Measurements from ENCODE around the gene JAKMIP2. TPM values are rescaled to one million over a fixed set of nuclear protein-coding genes. Genes with fewer than 3 reads are reported as not detected.
A peak's percentile ranks its signal among the peaks of the same experiment; 100 is the strongest.
"Not testable (repeated sequence)": the region's sequence is repeated elsewhere in the genome, so short reads cannot be mapped to it uniquely, and the experiment has no call there.

Gene JAKMIP2
- total RNA-seq, 1 experiment from 2014 or later: 39.5 TPM

GRCh38 chr5:147734894-147735293 lies 47.6 kb downstream of the JAKMIP2 start:
- H4K20me1 ChIP-seq (ENCODE audit: insufficient read depth, low read depth, low read length): no peaks in the 10 kb centered on the region
- H3K9me2 ChIP-seq (replicated peaks; ENCODE audit: insufficient read depth, low read length): no peaks in the 10 kb centered on the region
- no peak overlapping the region for H3K27ac ChIP-seq (ENCODE audit: low read length)
- H3K9ac ChIP-seq (ENCODE audit: low read length): no peak overlapping the region
- no peak for DNase-seq
- H3K4me2 ChIP-seq (ENCODE audit: low read depth, low read length, poor library complexity, severe bottlenecking): no peak overlapping the region
- no peaks in the 10 kb centered on the region; the same call in 1 of the 2 replicates for H3K36me3 ChIP-seq (ENCODE audit: insufficient read depth, low read length)
- H3K4me3 ChIP-seq (ENCODE audit: low read length): no peak overlapping the region
- no peaks in the 10 kb centered on the region for H3K27me3 ChIP-seq (ENCODE audit: low read length)
- H2AFZ ChIP-seq (ENCODE audit: low read length): no peak overlapping the region
- H3K79me2 ChIP-seq (ENCODE audit: low read length): peaks cover 83% of the 10 kb centered on the region
- H3K9me3 ChIP-seq (ENCODE audit: low read length): no peaks in the 10 kb centered on the region
- H3K4me1 ChIP-seq (ENCODE audit: low read length): peaks cover 6% of the 10 kb centered on the region; the same call in 1 of the 2 replicates

DNA sequence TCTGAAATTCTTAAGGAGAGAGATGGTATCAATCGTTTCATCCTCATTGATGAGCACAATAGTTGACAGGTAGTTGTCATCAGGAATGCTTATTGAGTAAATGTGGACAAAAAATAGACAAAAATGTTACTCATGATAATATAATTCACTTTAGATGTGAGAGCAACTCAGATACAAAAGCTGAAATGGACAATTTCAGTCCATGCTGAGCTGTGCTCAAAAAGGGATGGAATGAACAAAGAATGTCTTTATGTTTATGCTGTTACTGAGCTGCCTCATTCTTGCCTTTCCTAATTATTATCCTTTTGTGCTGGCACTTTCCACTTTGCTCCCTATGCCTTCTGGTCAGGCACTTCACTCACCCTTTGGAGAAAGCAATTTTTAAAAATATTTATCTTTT lies 49.5 kb downstream of the JAKMIP2 start:
- H3K4me1 ChIP-seq (ENCODE audit: low read length): peaks cover 3% of the 10 kb centered on the region; the same call in 1 of the 2 replicates
- H3K27me3 ChIP-seq (ENCODE audit: low read length): no peaks in the 10 kb centered on the region
- H3K36me3 ChIP-seq (ENCODE audit: insufficient read depth, low read length): no peaks in the 10 kb centered on the region; the same call in 1 of the 2 replicates
- H3K9me3 ChIP-seq (ENCODE audit: low read length): no peaks in the 10 kb centered on the region
- no peak overlapping the region for H3K4me2 ChIP-seq (ENCODE audit: low read depth, low read length, poor library complexity, severe bottlenecking)
- H3K27ac ChIP-seq (ENCODE audit: low read length): no peak overlapping the region
- H3K79me2 ChIP-seq (ENCODE audit: low read length): peaks cover 75% of the 10 kb centered on the region
- DNase-seq: no peak
- H4K20me1 ChIP-seq (ENCODE audit: insufficient read depth, low read depth, low read length): no peaks in the 10 kb centered on the region
- no peaks in the 10 kb centered on the region for H3K9me2 ChIP-seq (replicated peaks; ENCODE audit: insufficient read depth, low read length)
- no peak overlapping the region for H2AFZ ChIP-seq (ENCODE audit: low read length)
- no peak overlapping the region for H3K9ac ChIP-seq (ENCODE audit: low read length)
- H3K4me3 ChIP-seq (ENCODE audit: low read length): no peak overlapping the region

- Histone ChIP-seq H3K27ac (ENCODE audit: low read length) (no peak overlapping the region), H3K27me3 (ENCODE audit: low read length) (no peaks in the 10 kb centered on the region), H3K4me2 (ENCODE audit: low read depth, low read length, poor library complexity, severe bottlenecking) (no peak overlapping the region), H3K9ac (ENCODE audit: low read length) (no peak overlapping the region), H3K4me1 (ENCODE audit: low read length) (peaks cover 3% of the 10 kb centered on the region; the same call in 1 of the 2 replicates), H3K9me2 (replicated peaks; ENCODE audit: insufficient read depth, low read length) (no peaks in the 10 kb centered on the region), H3K36me3 (ENCODE audit: insufficient read depth, low read length) (no peaks in the 10 kb centered on the region; the same call in 1 of the 2 replicates), H3K4me3 (ENCODE audit: low read length) (no peak overlapping the region), H3K9me3 (ENCODE audit: low read length) (no peaks in the 10 kb centered on the region), H3K79me2 (ENCODE audit: low read length) (peaks cover 75% of the 10 kb centered on the region), H2AFZ (ENCODE audit: low read length) (no peak overlapping the region), H4K20me1 (ENCODE audit: insufficient read depth, low read depth, low read length) (no peaks in the 10 kb centered on the region)
- no peak for DNase-seq
Measured at GRCh38 chr5:147732291-147732883, 50.1 kb downstream of the JAKMIP2 start.

DNA sequence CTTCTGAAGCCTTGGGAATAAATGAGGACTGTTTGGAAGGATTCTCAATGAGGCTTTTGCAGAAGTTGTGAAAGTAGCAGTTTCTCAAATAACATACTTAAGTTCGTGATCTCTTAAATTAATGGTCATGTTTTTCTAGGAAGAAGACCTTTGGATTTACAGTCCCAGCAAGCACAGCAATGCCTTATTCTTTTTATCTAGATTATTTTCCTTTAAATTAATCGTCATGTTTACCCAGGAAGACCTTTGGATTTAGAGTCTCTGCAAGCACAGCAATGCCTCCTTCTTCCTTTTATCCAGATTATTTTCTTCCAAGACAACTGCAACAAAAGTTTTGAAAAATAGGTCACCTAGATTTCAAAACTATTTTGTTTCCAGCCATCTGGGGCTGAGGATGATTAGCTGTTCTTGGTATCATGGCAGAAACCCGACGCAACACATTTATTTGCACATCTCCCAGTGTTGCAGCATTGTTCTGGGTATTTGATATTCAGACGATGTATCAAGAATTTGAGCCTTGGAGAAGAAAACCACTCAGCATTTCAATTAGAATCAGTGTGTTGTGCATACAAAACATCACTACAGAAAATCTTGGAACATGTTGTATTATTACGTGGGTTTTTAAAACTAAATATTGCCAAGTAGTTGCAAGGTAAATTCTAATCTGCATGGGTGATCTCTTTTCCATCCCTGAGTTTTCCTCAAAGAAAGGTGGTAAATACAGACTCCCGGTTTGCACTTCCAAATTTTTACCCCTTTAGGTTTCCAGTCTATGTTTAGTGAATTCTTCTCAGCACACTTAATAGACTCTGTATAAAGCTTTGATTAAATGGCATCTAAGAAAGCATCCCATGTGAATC lies 50.9 kb downstream of the JAKMIP2 start:
- Histone ChIP-seq H3K4me3 (ENCODE audit: low read length) (no peak overlapping the region), H3K27me3 (ENCODE audit: low read length) (no peaks in the 10 kb centered on the region), H3K9me3 (ENCODE audit: low read length) (no peaks in the 10 kb centered on the region), H3K4me1 (ENCODE audit: low read length) (peaks cover 3% of the 10 kb centered on the region; the same call in 1 of the 2 replicates), H3K36me3 (ENCODE audit: insufficient read depth, low read length) (no peaks in the 10 kb centered on the region; the same call in 1 of the 2 replicates), H3K9ac (ENCODE audit: low read length) (no peak overlapping the region), H3K27ac (ENCODE audit: low read length) (no peak overlapping the region), H3K79me2 (ENCODE audit: low read length) (peaks cover 74% of the 10 kb centered on the region), H3K4me2 (ENCODE audit: low read depth, low read length, poor library complexity, severe bottlenecking) (no peak overlapping the region), H4K20me1 (ENCODE audit: insufficient read depth, low read depth, low read length) (no peaks in the 10 kb centered on the region), H3K9me2 (replicated peaks; ENCODE audit: insufficient read depth, low read length) (no peaks in the 10 kb centered on the region), H2AFZ (ENCODE audit: low read length) (no peak overlapping the region)
- DNase-seq: no peak

DNA sequence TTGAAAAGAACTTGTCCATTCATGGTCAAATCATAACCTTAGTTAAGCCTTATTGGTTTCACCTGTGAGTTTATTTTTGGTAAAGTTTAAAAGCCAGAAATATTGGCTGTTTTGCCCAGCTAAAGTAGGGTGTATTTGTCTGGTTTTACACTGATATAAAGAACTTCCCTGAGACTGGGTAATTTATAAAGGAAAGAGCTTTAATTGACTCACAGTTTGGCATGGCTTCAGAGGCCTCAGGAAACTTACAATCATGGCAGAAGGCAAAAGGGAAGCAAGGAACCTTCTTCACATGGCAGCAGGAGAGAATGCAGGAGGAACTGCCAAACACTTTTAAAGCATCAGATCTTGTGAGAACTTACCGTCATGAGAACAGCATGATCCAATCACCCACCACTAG lies 55.3 kb downstream of the JAKMIP2 start:
- no peak for DNase-seq

DNA sequence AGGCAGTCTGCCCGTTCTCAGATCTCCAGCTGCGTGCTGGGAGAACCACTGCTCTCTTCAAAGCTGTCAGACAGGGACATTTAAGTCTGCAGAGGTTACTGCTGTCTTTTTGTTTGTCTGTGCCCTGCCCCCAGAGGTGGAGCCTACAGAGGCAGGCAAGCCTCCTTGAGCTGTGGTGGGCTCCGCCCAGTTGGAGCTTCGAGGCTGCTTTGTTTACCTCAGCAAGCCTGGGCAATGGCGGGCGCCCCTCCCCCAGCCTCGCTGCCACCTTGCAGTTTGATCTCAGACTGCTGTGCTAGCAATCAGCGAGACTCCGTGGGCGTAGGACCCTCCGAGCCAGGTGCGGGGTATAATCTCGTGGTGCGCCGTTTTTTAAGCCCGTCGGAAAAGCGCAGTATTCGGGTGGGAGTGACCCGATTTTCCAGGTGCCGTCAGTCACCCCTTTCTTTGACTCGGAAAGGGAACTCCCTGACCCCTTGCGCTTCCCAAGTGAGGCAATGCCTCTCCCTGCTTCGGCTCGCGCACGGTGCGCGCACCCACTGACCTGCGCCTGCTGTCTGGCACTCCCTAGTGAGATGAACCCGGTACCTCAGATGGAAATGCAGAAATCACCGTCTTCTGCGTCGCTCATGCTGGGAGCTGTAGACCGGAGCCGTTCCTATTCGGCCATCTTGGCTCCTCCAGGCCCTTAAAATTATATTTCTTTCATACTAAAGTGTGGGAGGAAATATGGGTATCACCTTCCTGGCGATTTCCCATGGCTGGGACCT lies 61.2 kb downstream of the JAKMIP2 start:
- H3K4me2 ChIP-seq (ENCODE audit: low read depth, low read length, poor library complexity, severe bottlenecking); DNase-seq; H3K4me1 ChIP-seq (ENCODE audit: low read length); H3K4me3 ChIP-seq (ENCODE audit: low read length); H3K27ac ChIP-seq (ENCODE audit: low read length); H3K9ac ChIP-seq (ENCODE audit: low read length); H3K9me3 ChIP-seq (ENCODE audit: low read length); H2AFZ ChIP-seq (ENCODE audit: low read length); H4K20me1 ChIP-seq (ENCODE audit: insufficient read depth, low read depth, low read length); H3K9me2 ChIP-seq (replicated peaks; ENCODE audit: insufficient read depth, low read length); H3K27me3 ChIP-seq (ENCODE audit: low read length): not testable (repeated sequence)
- Histone ChIP-seq H3K36me3 (ENCODE audit: insufficient read depth, low read length) (peaks cover 19% of the 10 kb centered on the region), H3K79me2 (ENCODE audit: low read length) (peaks cover 40% of the 10 kb centered on the region)

More for the DNA sequence above, 55.3 kb downstream of the JAKMIP2 start:
- Histone ChIP-seq H3K79me2 (ENCODE audit: low read length) (peaks cover 77% of the 10 kb centered on the region), H3K27me3 (ENCODE audit: low read length) (no peaks in the 10 kb centered on the region), H3K9me3 (ENCODE audit: low read length) (no peaks in the 10 kb centered on the region), H3K9ac (ENCODE audit: low read length) (no peak overlapping the region), H3K27ac (ENCODE audit: low read length) (no peak overlapping the region), H4K20me1 (ENCODE audit: insufficient read depth, low read depth, low read length) (no peaks in the 10 kb centered on the region), H3K4me1 (ENCODE audit: low read length) (no peaks in the 10 kb centered on the region), H2AFZ (ENCODE audit: low read length) (no peak overlapping the region), H3K9me2 (replicated peaks; ENCODE audit: insufficient read depth, low read length) (no peaks in the 10 kb centered on the region), H3K4me2 (ENCODE audit: low read depth, low read length, poor library complexity, severe bottlenecking) (no peak overlapping the region), H3K36me3 (ENCODE audit: insufficient read depth, low read length) (peaks cover 15% of the 10 kb centered on the region), H3K4me3 (ENCODE audit: low read length) (no peak overlapping the region)

GRCh38 chr5:147713550-147714295 lies 68.8 kb downstream of the JAKMIP2 start:
- peak; percentile 44 for DNase-seq
- Histone ChIP-seq H2AFZ (ENCODE audit: low read length) (no peak overlapping the region), H3K9me2 (replicated peaks; ENCODE audit: insufficient read depth, low read length) (no peaks in the 10 kb centered on the region), H4K20me1 (ENCODE audit: insufficient read depth, low read depth, low read length) (no peaks in the 10 kb centered on the region), H3K9me3 (ENCODE audit: low read length) (no peaks in the 10 kb centered on the region), H3K27me3 (ENCODE audit: low read length) (no peaks in the 10 kb centered on the region), H3K79me2 (ENCODE audit: low read length) (peaks cover 59% of the 10 kb centered on the region), H3K27ac (ENCODE audit: low read length) (peak overlapping the region; percentile 52; the same call in 1 of the 2 replicates), H3K4me3 (ENCODE audit: low read length) (0 out of 2 replicates have a peak overlapping the region, but pooled peaks have one; percentile 4), H3K4me2 (ENCODE audit: low read depth, low read length, poor library complexity, severe bottlenecking) (peak overlapping the region; percentile 56), H3K4me1 (ENCODE audit: low read length) (peaks cover 31% of the 10 kb centered on the region), H3K36me3 (ENCODE audit: insufficient read depth, low read length) (no peaks in the 10 kb centered on the region), H3K9ac (ENCODE audit: low read length) (no peak overlapping the region)

All from Karpas-422 (cell line).